Measurements from ENCODE around the gene TULP4. TPM values are rescaled to one million over a fixed set of nuclear protein-coding genes. Genes with fewer than 3 reads are reported as not detected.

The TULP4 gene
- total and polyA plus RNA-seq, 2 of the 8 experiments (the other 6 are each of a cell fraction or from before 2014, with no cell fraction given) = 7.7 to 51.6 TPM

- no peak for DNase-seq (ENCODE audit: low read depth in 1 of 2, low spot score in 2 of 2)
- H3K9me3 ChIP-seq (ENCODE audit: insufficient read depth in 2 of 2, low read depth in 1 of 2, low read length in 1 of 2) = peaks cover 20 to 21% of the 10 kb centered on the region in 2 experiments
- CTCF ChIA-PET (ENCODE audit: partially characterized antibody) = interaction anchor here (0.5 to 1.5 kb wide), 4 partner anchors 9 to 1715 kb away, joined by 3 to 4 read pairs (median 3); no protein-coding TSS in a partner anchor
Measured at GRCh38 chr6:158388727-158389126, 76.5 kb downstream of the TULP4 start.

More at GRCh38 chr6:158388727-158389126, 76.5 kb downstream of the TULP4 start:
- Histone ChIP-seq H4K5ac (ENCODE audit: insufficient read length, low read depth, low read length) (no peak overlapping the region), H3K4me3 (ENCODE audit: extremely low read depth in 1 of 4, insufficient read depth in 2 of 4, low read depth in 3 of 4, low read length in 4 of 4) (no peak overlapping the region), H3K36me3 (ENCODE audit: control insufficient read depth in 2 of 4, insufficient read depth in 4 of 4, low read length in 3 of 4) (peaks cover 0 to 4% (median 0%) of the 10 kb centered on the region in 4 experiments; a peak in 1 of 8 replicates), H3K27ac (ENCODE audit: low read depth, low read length) (no peak overlapping the region), H4K20me1 (replicated peaks in 1 of 2; ENCODE audit: control insufficient read depth in 1 of 2, insufficient read depth in 2 of 2, low read length in 2 of 2) (peaks cover 0 to 1% of the 10 kb centered on the region in 2 experiments), H2AK5ac (ENCODE audit: low read depth, low read length) (no peak overlapping the region), H2BK20ac (ENCODE audit: low read length) (no peak overlapping the region), H2BK5ac (ENCODE audit: low read depth, low read length) (no peak overlapping the region), H3K9ac (replicated peaks in 1 of 4; ENCODE audit: extremely low read depth in 1 of 4, low read depth in 3 of 4, low read length in 3 of 4) (no peak overlapping the region), H3K79me2 (ENCODE audit: control insufficient read depth in 1 of 2, insufficient read depth in 2 of 2, low read length in 2 of 2) (no peaks in the 10 kb centered on the region; a peak in 1 of 4 replicates), H2AFZ (ENCODE audit: low read length) (no peak overlapping the region), H3K4ac (replicated peaks; ENCODE audit: insufficient read length, low read depth, low read length) (no peak overlapping the region), H3K27me3 (replicated peaks in 1 of 4; ENCODE audit: control insufficient read depth in 3 of 4, extremely low read depth in 1 of 4, insufficient read depth in 3 of 4, low read length in 3 of 4) (no peaks in the 10 kb centered on the region), H4K91ac (replicated peaks; ENCODE audit: insufficient read length, low read length) (no peak overlapping the region), H3K79me1 (ENCODE audit: low read depth, low read length) (no peaks in the 10 kb centered on the region), H2BK15ac (ENCODE audit: low read length) (no peak overlapping the region), H3K4me1 (replicated peaks in 1 of 4; ENCODE audit: control insufficient read depth in 3 of 4, insufficient read depth in 4 of 4, low read length in 3 of 4) (no peaks in the 10 kb centered on the region), H3K14ac (ENCODE audit: insufficient read length) (no peak overlapping the region), H3K56ac (replicated peaks; ENCODE audit: insufficient read length, low read depth, low read length) (no peak overlapping the region), H2BK120ac (replicated peaks; ENCODE audit: low read depth, low read length) (no peak overlapping the region), H3K4me2 (ENCODE audit: insufficient read depth in 1 of 2, low read depth in 2 of 2, low read length in 2 of 2) (no peak overlapping the region), H3K23me2 (ENCODE audit: low read depth, low read length) (no peaks in the 10 kb centered on the region), H3K18ac (ENCODE audit: extremely low read depth, low read length) (no peak overlapping the region), H4K8ac (ENCODE audit: extremely low read depth, insufficient read depth, low read length) (no peak overlapping the region), H3K23ac (ENCODE audit: insufficient read length) (no peak overlapping the region), H2BK12ac (ENCODE audit: low read depth, low read length) (no peak overlapping the region)
- WGBS, 2 experiments (ENCODE audit: extremely low coverage in 1 of 2, insufficient coverage in 1 of 2, insufficient read length in 1 of 2, insufficient replicate concordance in 2 of 2, low coverage in 1 of 2, low lambda C conversion rate in 2 of 2, missing lambda C conversion rate in 1 of 2) = 46% methylated on average over 2 of the region's 2 CpGs; no CpG with 5 or more reads in 1 of the 2 experiments
- FAIRE-seq = no peak
- POLR2A ChIA-PET (ENCODE audit: partially characterized antibody) = interaction anchor here (0.7 kb wide), 1 partner anchor 242 kb away, joined by 3 read pairs; no protein-coding TSS in a partner anchor
- TF ChIP-seq RFX5 (IDR thresholded peaks at IDR 0.05; ENCODE audit: borderline replicate concordance, low read depth, low read length) (no peak), PHF8 (conservative IDR thresholded peaks at IDR 0.05; ENCODE audit: low read depth, low read length) (no peak), CBX8 (IDR thresholded peaks at IDR 0.05; ENCODE audit: borderline replicate concordance, low read depth, low read length) (no peak), RNF2 (IDR thresholded peaks at IDR 0.05; ENCODE audit: borderline replicate concordance, low read depth, low read length, missing control alignments, poor library complexity, severe bottlenecking) (no peak), SIX5 (IDR thresholded peaks at IDR 0.05; ENCODE audit: low read depth, low read length) (no peak), NANOG (IDR thresholded peaks at IDR 0.05; ENCODE audit: insufficient read depth, low read depth, low read length, poor library complexity, severe bottlenecking) (no peak), POLR2A (IDR thresholded peaks at IDR 0.05; ENCODE audit: control extremely low read depth in 1 of 2, low read depth in 2 of 2, low read length in 2 of 2) (no peak), CBX5 (IDR thresholded peaks at IDR 0.05; ENCODE audit: low read depth, low read length) (no peak), RAD21 (IDR thresholded peaks at IDR 0.05 in 1 of 2, conservative IDR thresholded peaks at IDR 0.05 in 1 of 2; ENCODE audit: low read depth in 2 of 2, low read length in 2 of 2) (no peak), RXRA (IDR thresholded peaks at IDR 0.05; ENCODE audit: insufficient read depth, low read depth, low read length) (no peak)
- TF ChIP-seq, protein P1, sequence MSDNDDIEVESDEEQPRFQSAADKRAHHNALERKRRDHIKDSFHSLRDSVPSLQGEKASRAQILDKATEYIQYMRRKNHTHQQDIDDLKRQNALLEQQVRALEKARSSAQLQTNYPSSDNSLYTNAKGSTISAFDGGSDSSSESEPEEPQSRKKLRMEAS (IDR thresholded peaks at IDR 0.05) = no peak
- TF ChIP-seq, protein P2, sequence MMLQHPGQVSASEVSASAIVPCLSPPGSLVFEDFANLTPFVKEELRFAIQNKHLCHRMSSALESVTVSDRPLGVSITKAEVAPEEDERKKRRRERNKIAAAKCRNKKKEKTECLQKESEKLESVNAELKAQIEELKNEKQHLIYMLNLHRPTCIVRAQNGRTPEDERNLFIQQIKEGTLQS (IDR thresholded peaks at IDR 0.05; ENCODE audit: insufficient read depth, low read depth, low read length) = no peak
